Transverse colon (tissue), 4 donors: ENCODE data around the gene SLC29A1. TPM values are rescaled to one million over a fixed set of nuclear protein-coding genes. Genes with fewer than 3 reads are reported as not detected.

ENCODE experiments used
- DNase-seq: peaks from one replicate; pipeline ENCODE4 v3.0.0-alpha.2; 2019
- H3K27ac ChIP-seq, 4 donors: fragments of 200-600 bp; sonication (generic); 2 replicates each; pipeline ENCODE4 v1.5.1; 2016 to 2018; ENCODE audit warnings: inconsistent platforms in 4 of 4
- H3K27me3 ChIP-seq: fragments of 200-600 bp; sonication (generic); 2 replicates; pipeline ENCODE4 v1.5.1; 2017; ENCODE audit warnings: inconsistent platforms
- H3K36me3 ChIP-seq, 4 donors: fragments of 200-600 bp; sonication (generic); 2 replicates each; pipeline ENCODE4 v1.5.1; 2017 to 2019; ENCODE audit warnings: inconsistent platforms in 4 of 4
- H3K4me1 ChIP-seq, 4 donors: fragments of 200-600 bp; sonication (generic); 2 replicates each; pipeline ENCODE4 v1.5.1; 2017 to 2020; ENCODE audit warnings: inconsistent platforms in 4 of 4
- H3K4me3 ChIP-seq, 4 donors: fragments of 200-600 bp; sonication (generic); 1 replicate in 1 of 4; 2 replicates in 3 of 4; pipeline versions ENCODE4 v1.5.1 to v1.6.1; 2017 to 2019; ENCODE audit warnings: inconsistent platforms in 4 of 4
- H3K9me3 ChIP-seq, 2 donors: fragments of 200-600 bp; sonication (generic); 2 replicates each; pipeline ENCODE4 v1.5.1; 2017 to 2019; ENCODE audit warnings: inconsistent platforms in 2 of 2
- EP300 ChIP-seq: sonication (generic); formaldehyde crosslinking; IDR thresholded peaks from one replicate; pipeline ENCODE4 v1.6.1; 2017; ENCODE audit warnings: antibody characterized with exemption, low read depth
- POLR2A ChIP-seq: fragments of 450-650 bp; IDR thresholded peaks from one replicate; pipeline ENCODE4 v1.6.1; 2016; ENCODE audit warnings: antibody characterized with exemption, mild to moderate bottlenecking, moderate library complexity
- POLR2AphosphoS5 ChIP-seq, 3 donors: sonication (generic); formaldehyde crosslinking; IDR thresholded peaks; one replicate each; pipeline ENCODE4 v1.6.1; 2016; ENCODE audit warnings: antibody characterized with exemption in 3 of 3
- WGBS, 2 donors: methylation state at CpG; one replicate each; pipeline ENCODE4 v1.1.5; 2018; ENCODE audit warnings: low coverage in 1 of 2; 5-methylcytosine and 5-hydroxymethylcytosine counted together
- in situ Hi-C, 4 donors: fragments of 200-750 bp; cut with MboI; loops; one replicate each; pipeline versions ENCODE4 v1.15.0 to v1.15.1; 2017; ENCODE audit warnings: low sequenced_read_pairs in 3 of 4, low pct_ligation_motif_present in 1 of 4, low pct_unique_long_range_greater_than_20kb in 1 of 4
- intact Hi-C: fragments of 100-400 bp; cut with DNase I; formaldehyde crosslinking; loops from one replicate; pipeline ENCODE4 v1.15.1; 2023; ENCODE audit warnings: low total_unique reads
- total RNA-seq, 4 donors: library from RNA; depleted of rRNA; stranded (reverse); fragments of >200 nt; gene quantifications; one replicate each; pipeline ENCODE4 v1.1.0, GENCODE V29; 2016
- TF ChIP-seq, protein P1 (sequence below), 5 experiments: fragments of 200-600 bp in 3 of 5; fragments of 450-650 bp in 2 of 5; sonication (generic) in 3 of 5; IDR thresholded peaks; 1 replicate in 2 of 5; 2 replicates in 3 of 5; pipeline ENCODE4 v1.5.1; 2016 to 2017; ENCODE audit warnings: antibody characterized with exemption in 5 of 5, inconsistent platforms in 3 of 5, mild to moderate bottlenecking in 2 of 5, moderate library complexity in 1 of 5

Gene SLC29A1
- total RNA-seq, 4 donors from 2014 or later = 25.1 to 45.2 (median 35.6) TPM

DNA sequence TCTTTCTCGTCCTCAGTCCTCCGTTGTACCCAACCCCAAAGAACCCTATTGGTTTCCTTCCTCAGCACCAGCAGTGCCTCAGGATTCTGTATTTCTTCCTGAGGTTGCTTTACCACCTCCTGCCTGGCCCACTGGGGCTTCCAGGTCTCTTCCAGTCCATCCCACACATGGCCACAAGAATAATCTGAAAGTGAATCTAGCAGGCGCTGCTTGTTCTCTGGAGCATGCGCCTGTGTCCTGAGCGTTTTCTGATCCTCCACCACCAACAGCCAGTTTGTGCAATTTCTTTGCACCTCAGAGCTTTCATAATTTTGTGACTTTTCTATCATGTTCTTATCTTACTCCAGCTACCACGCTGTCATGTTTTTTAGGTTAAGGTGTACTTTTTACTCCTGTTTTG is 11.9 kb downstream of the SLC29A1 start:
- no peaks in the 10 kb centered on the region for H3K36me3 ChIP-seq
- intact Hi-C loops = loop anchor here (2.0 to 5.0 kb wide), 2 partner anchors 14 to 63 kb away; no protein-coding TSS in a partner anchor
- no peak overlapping the region for H3K4me3 ChIP-seq
- in situ Hi-C loops = loop anchor here in 2 of 4 donors (10.0 kb wide), 2 partner anchors 60 to 70 kb away; no protein-coding TSS in a partner anchor
- no peaks in the 10 kb centered on the region for H3K27me3 ChIP-seq
- 63% methylated on average over 6 of the region's 6 CpGs; no CpG with 5 or more reads in 1 of the 2 donors for WGBS, 2 donors
- no peaks in the 10 kb centered on the region for H3K9me3 ChIP-seq
- TF ChIP-seq POLR2A (no peak), EP300 (no peak), POLR2AphosphoS5 (IDR thresholded peaks at IDR 0.05) (no peak)
- TF ChIP-seq, protein P1, sequence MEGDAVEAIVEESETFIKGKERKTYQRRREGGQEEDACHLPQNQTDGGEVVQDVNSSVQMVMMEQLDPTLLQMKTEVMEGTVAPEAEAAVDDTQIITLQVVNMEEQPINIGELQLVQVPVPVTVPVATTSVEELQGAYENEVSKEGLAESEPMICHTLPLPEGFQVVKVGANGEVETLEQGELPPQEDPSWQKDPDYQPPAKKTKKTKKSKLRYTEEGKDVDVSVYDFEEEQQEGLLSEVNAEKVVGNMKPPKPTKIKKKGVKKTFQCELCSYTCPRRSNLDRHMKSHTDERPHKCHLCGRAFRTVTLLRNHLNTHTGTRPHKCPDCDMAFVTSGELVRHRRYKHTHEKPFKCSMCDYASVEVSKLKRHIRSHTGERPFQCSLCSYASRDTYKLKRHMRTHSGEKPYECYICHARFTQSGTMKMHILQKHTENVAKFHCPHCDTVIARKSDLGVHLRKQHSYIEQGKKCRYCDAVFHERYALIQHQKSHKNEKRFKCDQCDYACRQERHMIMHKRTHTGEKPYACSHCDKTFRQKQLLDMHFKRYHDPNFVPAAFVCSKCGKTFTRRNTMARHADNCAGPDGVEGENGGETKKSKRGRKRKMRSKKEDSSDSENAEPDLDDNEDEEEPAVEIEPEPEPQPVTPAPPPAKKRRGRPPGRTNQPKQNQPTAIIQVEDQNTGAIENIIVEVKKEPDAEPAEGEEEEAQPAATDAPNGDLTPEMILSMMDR (IDR thresholded peaks at IDR 0.05) = no peak
- H3K27ac ChIP-seq = peak overlapping the region; percentile 62 to 94 (median 92)
- no peak for DNase-seq
- peaks cover 32 to 53% (median 39%) of the 10 kb centered on the region in 4 donors for H3K4me1 ChIP-seq

DNA sequence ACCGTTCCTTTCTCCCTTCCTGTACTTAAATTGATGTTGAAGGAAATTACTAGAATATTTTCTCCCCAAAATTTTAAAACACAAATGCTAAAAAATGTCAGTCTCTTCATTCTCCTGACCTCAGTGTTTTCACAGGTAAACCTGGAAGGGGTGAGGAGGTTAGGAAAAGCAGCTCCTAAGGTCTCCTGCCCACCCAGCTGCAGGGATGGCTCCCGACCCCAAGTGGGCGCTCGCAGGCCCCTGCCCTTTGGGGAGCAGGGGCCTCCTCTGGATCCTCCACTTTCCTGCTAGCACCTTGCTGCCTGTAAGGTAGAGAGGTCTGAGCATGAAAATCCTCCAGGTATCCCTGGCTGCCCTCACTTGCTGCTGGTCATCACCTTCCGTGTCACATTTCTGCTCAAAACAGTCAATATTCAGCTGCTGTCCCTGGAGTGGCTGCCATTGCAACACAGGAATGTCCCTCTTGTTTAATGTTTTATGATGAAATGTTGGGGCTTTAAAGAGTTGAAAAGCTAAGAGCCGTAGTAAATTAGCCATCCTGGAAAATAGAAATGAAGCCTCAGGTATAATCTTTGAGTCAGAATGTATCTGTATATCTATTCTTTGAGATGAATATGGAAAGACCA is 12.6 kb downstream of the SLC29A1 start:
- Histone ChIP-seq H3K27me3 (no peaks in the 10 kb centered on the region), H3K9me3 (no peaks in the 10 kb centered on the region), H3K36me3 (no peaks in the 10 kb centered on the region), H3K4me3 (no peak overlapping the region), H3K27ac (peak overlapping the region; percentile 62 to 94 (median 92)), H3K4me1 (peaks cover 32 to 53% (median 39%) of the 10 kb centered on the region in 4 donors)
- intact Hi-C loops (loop anchor here (2.0 to 5.0 kb wide), 2 partner anchors 15 to 64 kb away; no protein-coding TSS in a partner anchor), in situ Hi-C loops (loop anchor here in 2 of 4 donors (10.0 kb wide), 2 partner anchors 61 to 71 kb away; no protein-coding TSS in a partner anchor)
- DNase-seq = no peak
- WGBS, 2 donors = 90 to 98% methylated on average over 4 to 6 of the region's 6 CpGs
- TF ChIP-seq EP300 (no peak), POLR2A (no peak), POLR2AphosphoS5 (IDR thresholded peaks at IDR 0.05) (no peak)
- TF ChIP-seq, protein P1 (IDR thresholded peaks at IDR 0.05) = no peak

DNA sequence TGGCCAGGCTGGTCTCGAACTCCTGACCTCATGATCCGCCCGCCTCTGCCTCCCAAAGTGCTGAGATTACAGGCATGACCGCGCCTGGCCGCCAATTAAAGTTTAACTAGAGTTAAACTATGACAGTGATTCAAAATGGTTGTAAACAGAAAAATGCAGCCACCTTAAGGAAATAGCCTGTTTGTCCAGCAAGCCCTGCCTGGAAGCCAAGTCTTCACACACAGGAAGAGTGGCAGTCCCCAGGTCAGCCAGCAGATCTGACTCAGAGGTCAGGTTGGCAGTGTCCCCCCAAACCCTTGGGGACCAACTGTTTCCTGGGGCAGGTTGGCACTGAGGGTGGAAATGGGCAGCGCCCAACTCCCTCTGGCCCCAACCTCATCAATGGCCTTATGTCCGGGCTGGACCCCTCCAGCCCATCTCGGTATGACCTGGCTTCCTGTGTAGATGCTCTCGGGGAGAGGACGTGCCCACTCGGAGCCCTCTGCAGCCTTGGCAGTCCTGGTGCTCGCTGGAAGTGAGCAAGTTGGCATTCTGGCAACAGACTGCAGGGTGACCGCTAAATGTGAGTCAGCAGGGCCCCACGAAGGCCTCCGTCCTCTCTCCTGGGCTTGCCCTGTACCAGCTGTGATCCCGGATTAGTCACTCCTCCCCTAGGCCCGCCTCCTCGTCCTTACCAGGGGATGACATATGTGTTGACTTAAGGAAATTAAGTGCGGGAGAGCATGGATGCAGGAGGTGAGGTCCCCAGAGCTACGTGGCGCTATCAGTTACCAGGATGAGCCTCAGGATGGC is 13.8 kb downstream of the SLC29A1 start:
- H3K9me3 ChIP-seq = no peaks in the 10 kb centered on the region
- intact Hi-C loops (loop anchor here (5.0 kb wide), 1 partner anchor 65 kb away; no protein-coding TSS in a partner anchor), in situ Hi-C loops (loop anchor here in 2 of 4 donors (10.0 kb wide), 2 partner anchors 62 to 72 kb away; no protein-coding TSS in a partner anchor)
- TF ChIP-seq POLR2A (peak; percentile 79), EP300 (no peak), POLR2AphosphoS5 (IDR thresholded peaks at IDR 0.05) (peak; percentile 69 to 84 (median 82))
- no peaks in the 10 kb centered on the region for H3K36me3 ChIP-seq
- H3K27ac ChIP-seq = peak overlapping the region; percentile 91 to 94 (median 92)
- peak overlapping the region; percentile 36 to 62 (median 44) for H3K4me3 ChIP-seq
- peaks cover 32 to 53% (median 39%) of the 10 kb centered on the region in 4 donors for H3K4me1 ChIP-seq
- no peaks in the 10 kb centered on the region for H3K27me3 ChIP-seq
- DNase-seq = peak; percentile 94
- WGBS, 2 donors = 11 to 23% methylated on average over 5 to 22 of the region's 22 CpGs

DNA sequence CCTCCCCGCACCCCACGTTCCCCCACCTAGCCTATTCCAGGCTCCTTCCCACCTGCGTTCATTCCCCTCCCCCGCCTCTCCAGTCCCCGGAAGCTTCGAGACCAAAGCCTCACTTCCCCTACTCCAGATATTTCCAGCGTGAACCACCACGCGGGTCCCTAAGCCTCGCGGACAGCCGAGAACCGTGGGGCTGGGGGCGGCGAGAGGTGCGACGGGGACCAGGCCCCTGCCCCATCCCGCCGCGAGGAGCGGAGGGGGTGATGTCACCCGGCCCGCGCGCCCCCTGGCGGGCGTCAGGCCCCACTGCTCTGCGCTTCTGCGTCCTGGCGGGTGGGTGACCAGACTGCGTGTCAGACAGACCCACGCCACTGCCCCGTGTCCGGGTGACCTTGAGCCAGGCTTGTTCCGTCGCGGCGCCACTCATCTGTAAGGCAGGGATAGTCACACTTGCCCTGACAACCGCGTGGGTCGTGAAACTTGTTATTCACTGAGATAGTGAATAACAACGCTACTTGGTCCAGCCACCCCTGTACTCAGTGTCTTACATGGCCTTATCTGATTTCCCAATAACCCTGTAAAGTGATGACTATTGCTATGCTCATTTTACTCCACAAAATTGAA is 14.5 kb downstream of the SLC29A1 start:
- TF ChIP-seq POLR2A = peak; percentile 55
- no peak for TF ChIP-seq EP300
- TF ChIP-seq, protein P1 (IDR thresholded peaks at IDR 0.05) = peak; percentile 98 to 99 (median 99)
- peak in 1 of 3 donors; percentile 54 for TF ChIP-seq POLR2AphosphoS5 (IDR thresholded peaks at IDR 0.05)
- H3K4me1 ChIP-seq = peaks cover 30 to 48% (median 39%) of the 10 kb centered on the region in 4 donors
- H3K36me3 ChIP-seq = no peaks in the 10 kb centered on the region
- H3K27ac ChIP-seq = peak overlapping the region; percentile 91 to 94 (median 92)
- H3K4me3 ChIP-seq = peak overlapping the region; percentile 36 to 62 (median 44)
- in situ Hi-C loops (loop anchor here in 2 of 4 donors (10.0 kb wide), 2 partner anchors 63 to 73 kb away; no protein-coding TSS in a partner anchor), intact Hi-C loops (loop anchor here (5.0 kb wide), 1 partner anchor 66 kb away; no protein-coding TSS in a partner anchor)
- WGBS, 2 donors = 0 to 2% methylated on average over 17 to 40 of the region's 42 CpGs
- peak; percentile 85 for DNase-seq
- H3K9me3 ChIP-seq = no peaks in the 10 kb centered on the region
- H3K27me3 ChIP-seq = no peaks in the 10 kb centered on the region
